Muscle of arm (tissue), 12 donors: ENCODE results near the gene SEC11C. TPM values are rescaled to one million over a fixed set of nuclear protein-coding genes. Genes with fewer than 3 reads are reported as not detected.
"Not testable (repeated sequence)": the region's sequence is repeated elsewhere in the genome, so short reads cannot be mapped to it uniquely, and the experiment has no call there.

Experiments used
- DNase-seq: peaks from one replicate; pipeline ENCODE4 v3.0.0-alpha.2; 2013
- polyA plus RNA-seq, 12 donors: library from polyadenylated mRNA; unstranded; fragments of 120-200 nt; gene quantifications; one replicate each; pipeline ENCODE4 v1.2.1, GENCODE V29; 2013; ENCODE audit not compliant: insufficient read length in 12 of 12

The SEC11C gene
- polyA plus RNA-seq, 12 donors = 5.8 to 31.7 (median 10.5) TPM; not detected in 1

DNA sequence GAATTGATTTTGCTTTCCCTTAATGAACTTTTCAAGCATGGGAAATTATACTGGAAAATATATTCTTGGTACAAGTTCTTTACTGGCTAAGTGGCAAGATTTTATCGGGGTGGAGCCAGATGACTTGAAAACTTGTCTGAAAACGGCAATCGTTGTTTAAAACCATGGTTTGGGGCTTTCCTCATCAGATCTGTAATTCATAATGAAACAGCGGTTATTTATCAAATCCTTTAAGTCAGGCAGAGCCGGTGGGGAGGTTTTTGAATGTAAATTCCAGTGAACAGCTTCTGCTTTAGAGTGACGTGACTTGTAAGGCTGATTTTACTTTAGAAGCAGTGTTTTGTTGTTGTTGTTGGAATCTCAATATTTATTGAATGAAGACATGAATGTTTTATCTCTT, 2.6 kb downstream of the SEC11C start:
- no peak for DNase-seq

DNA sequence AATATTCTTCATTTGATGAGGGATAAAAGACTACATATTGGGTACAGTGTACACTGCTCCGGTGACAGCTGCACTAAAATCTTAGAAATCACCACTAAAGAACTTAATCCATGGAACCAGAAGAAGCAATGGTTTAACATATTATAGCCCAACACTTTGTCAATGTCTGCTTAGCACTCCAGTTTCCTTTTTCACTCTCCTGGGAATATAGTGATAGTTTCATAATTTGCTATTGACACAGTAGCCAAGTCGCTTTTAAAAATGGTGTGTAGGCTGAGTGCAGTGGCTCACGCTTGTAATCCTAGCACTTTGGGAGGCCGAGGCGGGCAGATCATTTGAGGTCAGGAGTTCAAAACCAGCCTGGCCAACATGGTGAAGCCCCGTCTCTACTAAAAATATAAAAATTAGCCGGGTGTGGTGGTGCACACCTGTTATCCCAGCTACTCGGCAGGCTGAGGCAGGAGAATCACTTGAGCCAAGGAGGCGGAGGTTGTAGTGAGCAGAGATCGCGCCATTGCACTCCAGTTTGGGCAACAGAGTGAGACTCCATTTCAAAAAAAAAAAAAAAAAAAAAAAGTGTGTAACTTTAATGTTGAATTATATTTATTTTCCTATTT, 3.2 kb downstream of the SEC11C start:
- DNase-seq = not testable (repeated sequence)

- no peak for DNase-seq
These were observed 3.8 kb downstream of the SEC11C start for GRCh38 chr18:59143441-59143840.

- no peak for DNase-seq
These were observed 4.8 kb downstream of the SEC11C start for GRCh38 chr18:59144483-59144882.

DNA sequence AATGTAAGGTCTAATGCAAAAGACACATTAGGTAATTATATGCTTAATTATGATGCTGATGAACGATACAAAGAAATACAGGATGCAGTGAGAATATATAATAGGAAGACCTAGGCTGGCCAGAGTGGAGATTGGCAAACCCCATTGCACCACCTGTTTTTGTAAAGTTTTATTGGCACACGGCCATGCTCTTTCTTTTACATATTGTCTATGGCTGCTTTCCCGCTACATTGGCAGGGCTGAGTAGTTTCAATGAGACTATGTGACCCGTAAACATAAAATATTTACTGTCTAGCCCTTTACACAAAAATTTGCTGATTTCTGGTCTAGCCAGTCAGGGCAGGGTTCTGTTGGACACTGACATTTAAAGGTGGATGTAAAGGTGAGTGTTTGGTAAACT, 5.4 kb downstream of the SEC11C start:
- no peak for DNase-seq

GRCh38 chr18:59148192-59148591, 8.5 kb downstream of the SEC11C start:
- no peak for DNase-seq

DNA sequence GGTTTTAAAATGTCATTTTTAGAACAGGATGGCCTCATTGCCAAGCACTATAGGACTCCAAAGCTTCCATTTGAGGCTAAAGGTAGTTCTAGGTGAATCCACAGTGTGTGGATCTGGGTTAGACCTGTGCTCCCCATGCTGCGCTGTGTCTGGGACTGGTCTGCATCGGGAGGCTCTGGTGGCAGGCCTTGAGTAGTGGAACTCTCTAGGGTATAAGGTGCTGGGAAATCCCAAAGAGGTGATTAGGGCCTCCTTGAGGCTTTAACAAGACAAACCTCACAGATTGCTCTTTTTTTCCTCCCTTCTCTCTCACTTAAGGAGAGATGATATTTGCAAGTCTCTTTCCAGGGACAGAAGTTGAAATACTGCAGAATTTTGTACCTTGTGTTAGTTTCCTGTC, 9.3 kb downstream of the SEC11C start:
- DNase-seq = no peak

GRCh38 chr18:59149416-59149815, 9.7 kb downstream of the SEC11C start:
- no peak for DNase-seq

- DNase-seq = no peak
These were observed 10.6 kb downstream of the SEC11C start for GRCh38 chr18:59150236-59150635.

DNA sequence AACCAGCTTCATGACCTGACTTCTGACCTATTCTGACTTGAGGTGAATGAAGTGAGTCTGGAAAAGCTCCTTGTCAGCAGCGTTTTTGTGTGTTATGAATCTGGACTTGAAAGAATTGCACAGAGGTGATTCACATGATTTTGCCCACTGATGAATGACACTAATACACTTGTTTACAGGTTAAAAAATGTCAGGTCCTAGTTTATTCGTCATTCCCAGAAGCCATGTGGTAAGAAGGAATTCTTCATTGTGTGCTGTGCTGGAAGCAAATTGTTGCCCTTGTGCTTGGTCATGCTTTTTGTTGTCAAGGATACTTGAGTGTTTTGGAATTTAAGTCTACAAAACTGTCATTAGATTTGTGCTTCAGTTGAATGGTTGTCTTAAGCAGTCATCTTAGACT, 15.5 kb downstream of the SEC11C start:
- DNase-seq = no peak

DNA sequence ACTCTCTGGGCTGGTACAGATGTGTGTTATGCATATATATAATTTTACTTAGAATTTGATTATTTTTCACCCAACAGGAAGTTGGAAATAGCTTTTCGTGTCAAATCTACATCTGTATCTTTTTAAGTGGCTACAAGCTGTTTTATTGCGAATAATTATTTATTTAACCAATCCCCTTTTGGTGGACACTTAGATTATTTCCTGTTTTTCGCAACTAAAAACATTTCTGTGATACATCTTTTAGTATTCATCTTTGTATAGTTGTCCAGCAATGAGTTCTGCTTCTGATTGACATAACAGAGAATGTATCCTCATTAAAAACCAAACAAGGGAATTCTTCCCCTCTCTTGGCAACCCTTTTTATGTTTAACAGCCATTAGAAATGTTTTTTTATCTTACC, 16.6 kb downstream of the SEC11C start:
- no peak for DNase-seq

DNA sequence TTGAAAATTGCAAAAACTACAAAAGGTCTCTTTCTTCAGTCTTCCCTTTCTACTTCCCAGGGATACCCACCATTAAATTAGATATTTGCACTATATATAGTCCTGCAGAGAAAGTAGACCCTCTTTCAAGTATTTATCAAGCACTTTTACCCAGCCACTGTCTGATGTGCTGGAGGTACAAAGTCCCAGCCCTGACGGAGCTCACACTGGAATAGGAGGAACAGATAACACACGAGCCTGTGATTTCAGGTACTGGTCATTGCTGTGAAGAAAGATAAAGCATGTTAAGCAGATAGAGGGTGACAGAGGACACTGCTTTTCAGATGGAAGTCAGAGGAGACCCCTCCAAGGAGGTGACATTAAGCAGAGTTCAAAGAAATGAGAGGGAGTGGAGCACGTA, 19.6 kb downstream of the SEC11C start:
- no peak for DNase-seq

DNA sequence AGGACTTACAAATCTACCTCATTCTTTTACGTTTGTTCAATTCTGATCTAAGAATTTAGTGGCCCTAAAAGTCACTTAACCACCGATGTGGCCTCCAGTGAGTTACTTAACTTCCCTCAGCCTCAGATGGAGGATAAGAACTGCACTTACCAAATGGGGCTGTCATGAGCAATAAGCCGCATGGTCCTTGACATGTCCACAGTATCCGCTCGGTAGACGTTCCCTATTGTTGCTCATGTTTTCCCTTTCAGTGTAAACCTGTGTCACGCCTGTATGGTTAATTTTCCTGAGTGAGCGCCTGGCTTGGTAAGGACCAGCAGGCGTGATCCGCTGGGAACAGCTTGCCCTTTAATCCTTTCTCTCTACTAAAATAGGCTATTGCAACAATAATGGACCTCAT, 20.3 kb downstream of the SEC11C start:
- DNase-seq = no peak

GRCh38 chr18:59172664-59173249, 33.1 kb downstream of the SEC11C start:
- no peak for DNase-seq

GRCh38 chr18:59177485-59177884, 37.8 kb downstream of the SEC11C start:
- no peak for DNase-seq

DNA sequence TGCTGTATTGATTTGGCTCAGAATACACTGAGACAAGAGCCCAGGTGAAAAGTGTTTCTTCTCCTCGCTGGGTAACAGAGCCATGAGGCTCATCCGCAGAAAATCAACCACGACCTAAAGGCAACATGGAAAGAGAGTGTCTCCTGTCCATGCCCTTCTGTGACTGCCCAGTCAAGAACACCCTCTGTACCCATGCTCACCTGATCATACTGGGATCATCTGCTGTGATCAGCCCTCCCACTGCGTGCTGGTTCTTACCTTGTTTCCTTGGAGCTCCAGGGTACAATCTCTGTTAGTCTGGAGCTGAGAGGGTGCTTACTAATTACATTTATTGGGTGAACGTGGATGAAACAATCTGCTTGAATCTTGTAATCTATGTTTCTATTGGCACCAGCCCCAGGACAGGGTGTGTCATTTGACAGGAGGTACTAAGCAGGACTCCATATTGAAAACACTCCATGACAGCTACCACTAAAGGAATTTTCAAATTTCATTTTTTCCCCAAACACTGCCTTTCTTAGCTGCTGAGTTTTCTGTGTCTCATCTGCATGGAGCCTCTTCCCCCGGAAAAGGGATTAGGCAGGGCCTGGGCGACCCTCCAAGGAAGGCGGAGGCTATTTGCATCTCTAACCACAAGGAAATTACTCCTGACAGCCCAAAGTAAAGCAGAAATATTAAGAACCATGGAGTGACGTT, 40.6 kb downstream of the SEC11C start:
- peak; percentile 2 for DNase-seq

GRCh38 chr18:59182673-59183072, 43.0 kb downstream of the SEC11C start:
- DNase-seq = no peak

GRCh38 chr18:59189008-59189407, 49.3 kb downstream of the SEC11C start:
- no peak for DNase-seq

- DNase-seq = no peak
These were observed 50.1 kb downstream of the SEC11C start for GRCh38 chr18:59189746-59190145.

DNA sequence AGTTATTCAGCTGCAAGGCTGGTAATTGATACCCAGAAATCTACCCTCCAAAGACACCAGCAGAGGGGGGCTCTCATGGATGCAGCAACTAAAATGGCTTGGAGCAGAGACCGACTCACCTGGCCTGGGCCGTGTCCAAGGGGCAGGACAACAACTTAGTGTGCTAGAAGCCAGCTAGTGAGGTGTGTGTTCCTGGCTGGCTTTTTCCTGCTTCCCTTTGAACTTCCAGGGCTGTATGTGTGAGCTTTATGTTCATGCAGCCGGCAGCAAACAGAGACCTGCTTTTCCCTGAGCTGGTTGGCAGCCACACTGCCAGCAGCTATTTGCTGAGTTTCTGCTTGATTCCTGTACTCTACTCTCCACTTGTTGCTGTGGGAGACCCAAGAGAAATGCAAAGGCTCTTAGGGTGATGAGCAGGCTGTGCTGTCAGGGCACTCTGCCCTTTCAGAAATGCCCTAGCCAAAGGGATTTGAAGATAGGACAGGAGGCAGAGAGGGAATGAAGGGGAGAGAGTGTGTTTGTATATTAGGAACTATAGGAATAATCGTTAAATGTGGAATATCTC, 56.6 kb downstream of the SEC11C start:
- DNase-seq = no peak

DNA sequence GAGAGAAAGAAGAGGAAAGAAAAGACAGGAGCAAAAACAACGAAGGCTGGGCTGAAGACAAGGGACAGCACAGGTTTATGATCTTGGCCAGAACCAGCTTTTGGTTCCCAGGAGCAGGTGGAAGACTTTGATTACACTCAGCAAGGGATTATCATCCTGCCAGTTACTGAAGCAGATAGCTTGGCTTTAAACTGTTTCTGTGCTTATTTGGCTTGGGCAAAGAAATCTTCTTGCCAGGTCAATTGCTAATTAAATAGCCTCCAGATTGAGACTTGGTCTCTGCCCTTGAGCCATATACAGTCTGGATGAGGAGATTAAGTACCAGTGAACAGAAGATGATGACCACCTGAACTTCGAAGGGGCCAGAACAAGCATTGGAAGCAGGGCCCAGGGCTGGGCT, 58.0 kb downstream of the SEC11C start:
- no peak for DNase-seq

- DNase-seq = no peak
These were observed 58.5 kb downstream of the SEC11C start for GRCh38 chr18:59198215-59198614.

DNA sequence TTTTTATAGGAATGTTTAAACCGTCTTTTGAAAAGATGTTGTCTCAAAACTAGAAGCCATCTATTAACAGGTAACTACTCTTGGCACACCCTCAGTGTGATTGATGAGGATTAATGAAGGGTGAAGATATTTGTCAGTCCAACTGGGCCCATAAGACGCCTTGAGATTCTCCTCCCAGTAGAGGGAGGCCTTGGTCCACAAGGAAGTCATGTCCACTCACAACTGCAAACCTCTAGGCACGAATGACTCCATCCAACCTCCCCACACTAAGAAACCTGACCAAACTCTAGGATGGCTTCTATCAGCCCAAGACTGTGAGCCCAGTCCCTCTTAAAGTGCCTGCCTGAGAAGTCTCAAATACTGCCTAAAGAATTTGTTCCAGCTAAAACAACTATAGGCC, 61.1 kb downstream of the SEC11C start:
- no peak for DNase-seq
